Measurements from ENCODE around the gene ASIC4. TPM values are rescaled to one million over a fixed set of nuclear protein-coding genes. Genes with fewer than 3 reads are reported as not detected.
A peak's percentile ranks its signal among the peaks of the same experiment; 100 is the strongest.

Gene ASIC4
- total RNA-seq, 1 experiment from 2014 or later: 0.11 TPM

DNA sequence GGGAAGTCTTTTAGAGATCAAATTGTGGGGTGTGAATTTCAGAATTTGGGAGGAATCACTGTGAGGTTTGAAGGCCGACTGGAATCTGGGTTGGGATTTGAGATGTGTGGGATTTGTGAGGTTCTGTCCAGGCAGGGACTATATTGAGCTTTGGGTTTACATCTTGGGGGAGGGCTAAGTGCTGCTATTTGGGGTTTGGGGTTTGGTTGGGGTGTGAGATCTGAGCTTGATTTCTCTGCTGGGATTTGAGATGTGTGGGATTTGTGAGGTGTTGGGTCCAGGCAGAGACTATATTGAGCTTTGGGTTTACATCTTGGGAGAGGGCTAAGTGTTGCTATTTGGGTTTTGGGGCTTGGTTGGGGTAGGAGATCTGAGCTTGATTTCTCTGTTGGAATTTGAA lies 14.7 kb upstream of the ASIC4 start:
- intact Hi-C loops (cut with micrococcal nuclease): loop anchor here (5.0 kb wide), 1 partner anchor 112 kb away; the partner anchor contains the start of gene DNPEP
- POLR2A ChIA-PET (ENCODE audit: unreplicated experiment): interaction anchor here (0.6 kb wide), 1 partner anchor 24 kb away, joined by 3 read pairs; no protein-coding TSS in a partner anchor
- DNase-seq: no peak

DNA sequence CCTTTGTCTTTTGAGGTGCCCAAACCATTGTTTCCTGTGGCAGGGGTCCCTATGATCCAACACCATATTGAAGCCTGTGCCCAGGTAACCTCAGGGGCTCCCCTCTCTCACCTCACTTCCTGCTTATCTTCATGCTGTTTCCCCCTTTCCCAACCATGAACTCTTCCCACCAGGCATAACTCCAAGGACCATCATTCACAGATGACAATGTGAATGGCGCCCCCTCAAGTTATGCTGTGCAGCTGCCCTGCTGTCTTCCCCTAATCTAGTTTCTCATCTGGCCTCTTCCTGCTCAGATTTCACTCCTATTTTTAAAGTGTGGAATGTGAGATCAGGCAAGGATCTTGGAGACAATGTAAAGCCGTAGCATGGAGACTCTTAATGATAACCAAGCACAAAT lies 14.1 kb upstream of the ASIC4 start:
- Histone ChIP-seq H3K27ac (ENCODE audit: low read length) (no peak overlapping the region), H3K4me1 (ENCODE audit: insufficient read depth, low read length) (peaks cover 21% of the 10 kb centered on the region), H3K27me3 (ENCODE audit: low read length) (no peaks in the 10 kb centered on the region), H3K9me2 (replicated peaks; ENCODE audit: low read length) (no peaks in the 10 kb centered on the region), H3F3A (ENCODE audit: low read length, unreplicated experiment) (no peaks in the 10 kb centered on the region), H4K20me1 (ENCODE audit: low read length) (no peaks in the 10 kb centered on the region), H3K4me3 (ENCODE audit: low read length) (0 out of 2 replicates have a peak overlapping the region, but pooled peaks have one; percentile 85), H2AFZ (ENCODE audit: low read length) (no peak overlapping the region), H3K9ac (ENCODE audit: low read length) (no peak overlapping the region), H3K79me2 (ENCODE audit: low read length) (peaks cover 16% of the 10 kb centered on the region), H3K36me3 (ENCODE audit: low read depth, low read length) (no peaks in the 10 kb centered on the region), H3K9me3 (ENCODE audit: low read length) (no peaks in the 10 kb centered on the region), H3K4me2 (ENCODE audit: low read length) (peak overlapping the region; percentile 95; the same call in 1 of the 2 replicates)
- ChIA-PET POLR2A (ENCODE audit: unreplicated experiment) (interaction anchor here (0.6 kb wide), 1 partner anchor 24 kb away, joined by 3 read pairs; no protein-coding TSS in a partner anchor), CTCF (interaction anchor here (0.6 kb wide), 1 partner anchor 11 kb away, joined by 9 read pairs; no protein-coding TSS in a partner anchor)
- DNase-seq (peak; percentile 24), ATAC-seq (no peak)
- BruUV-seq (replicated peaks): no TSS peak
- intact Hi-C loops (cut with micrococcal nuclease): loop anchor here (2.0 kb wide), 1 partner anchor 41 kb away; no protein-coding TSS in a partner anchor
- TF ChIP-seq, protein P1, sequence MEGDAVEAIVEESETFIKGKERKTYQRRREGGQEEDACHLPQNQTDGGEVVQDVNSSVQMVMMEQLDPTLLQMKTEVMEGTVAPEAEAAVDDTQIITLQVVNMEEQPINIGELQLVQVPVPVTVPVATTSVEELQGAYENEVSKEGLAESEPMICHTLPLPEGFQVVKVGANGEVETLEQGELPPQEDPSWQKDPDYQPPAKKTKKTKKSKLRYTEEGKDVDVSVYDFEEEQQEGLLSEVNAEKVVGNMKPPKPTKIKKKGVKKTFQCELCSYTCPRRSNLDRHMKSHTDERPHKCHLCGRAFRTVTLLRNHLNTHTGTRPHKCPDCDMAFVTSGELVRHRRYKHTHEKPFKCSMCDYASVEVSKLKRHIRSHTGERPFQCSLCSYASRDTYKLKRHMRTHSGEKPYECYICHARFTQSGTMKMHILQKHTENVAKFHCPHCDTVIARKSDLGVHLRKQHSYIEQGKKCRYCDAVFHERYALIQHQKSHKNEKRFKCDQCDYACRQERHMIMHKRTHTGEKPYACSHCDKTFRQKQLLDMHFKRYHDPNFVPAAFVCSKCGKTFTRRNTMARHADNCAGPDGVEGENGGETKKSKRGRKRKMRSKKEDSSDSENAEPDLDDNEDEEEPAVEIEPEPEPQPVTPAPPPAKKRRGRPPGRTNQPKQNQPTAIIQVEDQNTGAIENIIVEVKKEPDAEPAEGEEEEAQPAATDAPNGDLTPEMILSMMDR (conservative IDR thresholded peaks at IDR 0.05; ENCODE audit: low read depth, low read length): peak; percentile 50
- no peak for TF ChIP-seq EZH2phosphoT487 (IDR thresholded peaks at IDR 0.05; ENCODE audit: borderline replicate concordance, low read length)

More for the DNA sequence above, 14.7 kb upstream of the ASIC4 start:
- BruUV-seq (replicated peaks): no TSS peak
- no peaks in the 10 kb centered on the region for H3K9me3 ChIP-seq (ENCODE audit: low read length)
- H3K9me2 ChIP-seq (replicated peaks; ENCODE audit: low read length): no peaks in the 10 kb centered on the region
- H3K27me3 ChIP-seq (ENCODE audit: low read length): no peaks in the 10 kb centered on the region
- H3K4me3 ChIP-seq (ENCODE audit: low read length): peak overlapping the region; percentile 85
- H2AFZ ChIP-seq (ENCODE audit: low read length): 0 out of 2 replicates have a peak overlapping the region, but pooled peaks have one; percentile 96
- H3K36me3 ChIP-seq (ENCODE audit: low read depth, low read length): no peaks in the 10 kb centered on the region
- TF ChIP-seq, protein P1 (conservative IDR thresholded peaks at IDR 0.05; ENCODE audit: low read depth, low read length): no peak
- TF ChIP-seq EZH2phosphoT487 (IDR thresholded peaks at IDR 0.05; ENCODE audit: borderline replicate concordance, low read length): no peak
- TF ChIP-seq EZH2 (IDR thresholded peaks at IDR 0.05; ENCODE audit: low read length, unreplicated experiment): no peak
- no peaks in the 10 kb centered on the region for H3F3A ChIP-seq (ENCODE audit: low read length, unreplicated experiment)
- no peak overlapping the region for H3K27ac ChIP-seq (ENCODE audit: low read length)
- peak overlapping the region; percentile 95 for H3K4me2 ChIP-seq (ENCODE audit: low read length)
- CTCF ChIA-PET: interaction anchor here (0.6 kb wide), 1 partner anchor 12 kb away, joined by 9 read pairs; no protein-coding TSS in a partner anchor
- H3K9ac ChIP-seq (ENCODE audit: low read length): peak overlapping the region; percentile 95
- H3K79me2 ChIP-seq (ENCODE audit: low read length): peaks cover 16% of the 10 kb centered on the region
- H3K4me1 ChIP-seq (ENCODE audit: insufficient read depth, low read length): peaks cover 21% of the 10 kb centered on the region
- H4K20me1 ChIP-seq (ENCODE audit: low read length): no peaks in the 10 kb centered on the region
- no peak for ATAC-seq

DNA sequence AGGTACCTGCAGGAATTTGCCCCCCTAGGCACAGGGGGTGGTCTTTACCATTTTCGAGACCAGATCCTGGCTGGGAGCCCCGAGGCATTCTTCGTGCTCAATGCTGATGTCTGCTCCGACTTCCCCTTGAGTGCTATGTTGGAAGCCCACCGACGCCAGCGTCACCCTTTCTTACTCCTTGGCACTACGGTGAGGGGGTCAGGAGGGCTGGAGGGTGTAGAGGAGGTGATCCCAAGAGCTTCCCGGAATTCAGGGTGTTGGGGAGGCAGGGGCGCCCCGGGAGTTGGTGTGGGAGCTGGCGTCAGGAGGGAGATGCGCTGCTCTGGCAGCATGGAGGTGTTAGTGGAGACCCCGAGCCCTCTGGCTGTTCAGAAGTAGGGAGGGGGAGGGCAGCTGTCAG lies 12.4 kb upstream of the ASIC4 start:
- intact Hi-C loops (cut with micrococcal nuclease): loop anchor here (2.0 kb wide), 1 partner anchor 43 kb away; no protein-coding TSS in a partner anchor
- POLR2A ChIA-PET (ENCODE audit: unreplicated experiment): no interaction called here
- Histone ChIP-seq H3F3A (ENCODE audit: low read length, unreplicated experiment) (no peaks in the 10 kb centered on the region), H3K9me2 (replicated peaks; ENCODE audit: low read length) (no peaks in the 10 kb centered on the region), H3K27me3 (ENCODE audit: low read length) (no peaks in the 10 kb centered on the region), H4K20me1 (ENCODE audit: low read length) (no peaks in the 10 kb centered on the region), H3K9ac (ENCODE audit: low read length) (no peak overlapping the region), H3K4me1 (ENCODE audit: insufficient read depth, low read length) (peaks cover 21% of the 10 kb centered on the region), H3K36me3 (ENCODE audit: low read depth, low read length) (no peaks in the 10 kb centered on the region), H3K9me3 (ENCODE audit: low read length) (no peaks in the 10 kb centered on the region), H3K27ac (ENCODE audit: low read length) (no peak overlapping the region), H3K79me2 (ENCODE audit: low read length) (peaks cover 16% of the 10 kb centered on the region), H2AFZ (ENCODE audit: low read length) (no peak overlapping the region), H3K4me3 (ENCODE audit: low read length) (no peak overlapping the region), H3K4me2 (ENCODE audit: low read length) (no peak overlapping the region)
- CTCF ChIA-PET: no interaction called here
- TF ChIP-seq, protein P1 (conservative IDR thresholded peaks at IDR 0.05; ENCODE audit: low read depth, low read length): no peak
- TF ChIP-seq EZH2phosphoT487 (IDR thresholded peaks at IDR 0.05; ENCODE audit: borderline replicate concordance, low read length) (no peak), EZH2 (IDR thresholded peaks at IDR 0.05; ENCODE audit: low read length, unreplicated experiment) (no peak)
- ATAC-seq (no peak), DNase-seq (no peak)
- BruUV-seq (replicated peaks): no TSS peak

All from PC-3 (cell line).